Adipose tissue (tissue), 3 donors: Measurements from ENCODE around the gene RAB44. TPM values are rescaled to one million over a fixed set of nuclear protein-coding genes. Genes with fewer than 3 reads are reported as not detected.

ENCODE experiments used
- H3K27ac ChIP-seq: one replicate; pipeline ENCODE4 v1.5.1; 2013; ENCODE audit warnings: low read depth, low read length
- WGBS, 3 donors: extraction: QIAGEN DNeasy Blood & Tissue Kit; methylation state at CpG; one replicate each; pipeline ENCODE4 v1.1.7; 2013; 5-methylcytosine and 5-hydroxymethylcytosine counted together
- polyA plus RNA-seq, 3 donors: library from polyadenylated mRNA; stranded (reverse); fragments of 200-250 nt; gene quantifications; one replicate each; pipeline ENCODE4 v1.2.3, GENCODE V29; 2013
- donor health status: healthy with polysubstance abuse.
- donor health status: Bipolar disorder and iron deficiency.
- donor health status: healthy.

RAB44 gene
- polyA plus RNA-seq, 3 donors = 0.07 to 0.19 (median 0.11) TPM

- no peak overlapping the region for H3K27ac ChIP-seq
- WGBS, 3 donors = 83 to 93% (median 89%) methylated on average over 5 of the region's 5 CpGs
Observed at GRCh38 chr6:36776167-36776566, 78.5 kb downstream of the RAB44 start.

- WGBS, 3 donors = 43 to 65% (median 43%) methylated on average over 5 of the region's 5 CpGs
- no peak overlapping the region for H3K27ac ChIP-seq
Observed at GRCh38 chr6:36777801-36778200, 80.2 kb downstream of the RAB44 start.

DNA sequence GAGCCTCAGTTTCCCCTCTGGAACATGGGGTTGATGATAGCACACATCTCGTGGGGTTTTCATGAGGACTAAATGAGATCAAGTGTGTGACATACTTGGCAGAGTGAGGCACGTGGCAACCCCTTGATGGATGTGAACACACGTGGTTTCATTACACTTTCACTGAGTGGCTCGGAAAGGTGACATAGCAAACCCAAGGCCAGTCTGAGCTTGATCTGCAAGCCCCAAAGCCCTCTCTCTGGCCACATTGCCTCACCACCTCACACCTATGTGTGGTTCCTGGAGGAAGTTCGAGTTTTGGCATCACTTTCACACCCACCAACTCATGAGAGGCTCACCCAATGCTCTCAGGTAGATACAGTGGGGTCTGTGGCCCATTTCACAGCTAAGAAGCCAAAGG, 81.6 kb downstream of the RAB44 start:
- H3K27ac ChIP-seq = no peak overlapping the region
- WGBS, 3 donors = 64 to 82% (median 70%) methylated on average over 5 of the region's 5 CpGs

DNA sequence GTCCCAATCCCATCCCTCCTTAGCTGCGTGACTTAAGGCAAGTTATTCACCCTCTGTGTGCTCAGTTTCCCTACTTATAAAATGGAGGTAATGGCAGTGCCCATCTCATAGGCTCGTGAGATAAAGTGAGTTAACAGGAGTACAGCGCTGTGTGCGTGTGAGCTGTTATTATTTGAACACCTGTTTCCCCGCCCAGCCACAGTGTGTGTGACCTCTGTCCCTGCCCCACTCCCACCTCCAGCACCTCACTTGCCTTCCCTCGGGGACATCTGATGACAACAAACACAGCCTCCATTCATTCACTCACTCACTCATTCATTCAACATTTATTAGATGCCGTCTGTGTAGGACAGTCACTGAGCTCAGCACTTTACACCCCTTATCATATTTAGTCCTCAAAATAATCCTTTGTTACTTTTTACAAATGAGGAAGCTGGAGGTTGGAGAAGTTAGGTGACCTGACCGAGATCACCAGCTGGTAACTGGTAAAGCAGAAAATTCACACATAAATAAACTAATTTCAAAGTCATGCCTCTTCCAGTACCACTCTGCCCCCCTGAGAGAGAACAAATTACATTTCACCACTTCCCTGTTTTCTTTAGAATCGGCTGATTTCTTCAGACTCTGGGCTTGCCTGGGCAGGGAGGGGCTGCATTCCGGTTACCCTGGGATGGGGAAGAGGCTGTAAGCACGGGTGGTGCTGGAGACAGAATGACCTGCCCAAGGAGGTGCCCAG, 83.0 kb downstream of the RAB44 start:
- WGBS, 3 donors = 22 to 60% (median 56%) methylated on average over 11 of the region's 11 CpGs
- no peak overlapping the region for H3K27ac ChIP-seq

GRCh38 chr6:36781669-36782068, 84.0 kb downstream of the RAB44 start:
- 69 to 82% (median 81%) methylated on average over 8 of the region's 8 CpGs for WGBS, 3 donors
- no peak overlapping the region for H3K27ac ChIP-seq

Other genes starting within 250 kb of the RAB44 start
- 10 to 100 TPM in 2 of 3 donors, 1 to 10 TPM in 1; 5.9 to 39.7 (median 13.5) TPM for gene STK38, start 150.3 kb upstream of the RAB44 start, polyA plus RNA-seq
- 100 to 1,000 TPM; 133 to 227 (median 211) TPM for gene SRSF3, start 103.5 kb upstream of the RAB44 start, polyA plus RNA-seq
- 100 to 1,000 TPM in 2 of 3 donors, 10 to 100 TPM in 1; 92.4 to 540 (median 441) TPM for gene CDKN1A, start 19.1 kb upstream of the RAB44 start, polyA plus RNA-seq
- 1 to 10 TPM in 2 of 3 donors, under 1 TPM in 1; 0.53 to 8.5 (median 1.5) TPM for gene CPNE5, start 141.6 kb downstream of the RAB44 start, polyA plus RNA-seq
- 10 to 100 TPM; 13.0 to 46.3 (median 13.3) TPM for gene PPIL1, start 177.0 kb downstream of the RAB44 start, polyA plus RNA-seq
- 10 to 100 TPM; 18.8 to 25.1 (median 21.5) TPM for gene C6orf89, start 188.1 kb downstream of the RAB44 start, polyA plus RNA-seq